GM12892 (cell line): ENCODE results near the gene SELPLG.
"Not testable (repeated sequence)": the region's sequence is repeated elsewhere in the genome, so short reads cannot be mapped to it uniquely, and the experiment has no call there.

Experiments
- POLR2A ChIP-seq: IDR thresholded peaks from 2 replicates; pipeline ENCODE4 v1.6.1; 2011; ENCODE audit warnings: low read depth, low read length, control low read depth
- POLR2AphosphoS5 ChIP-seq: IDR thresholded peaks from 2 replicates; pipeline ENCODE4 v1.6.1; 2011; ENCODE audit warnings: low read depth, low read length, control low read depth
- TAF1 ChIP-seq: IDR thresholded peaks from 2 replicates; pipeline ENCODE4 v1.6.1; 2011; ENCODE audit warnings: low read depth, mild to moderate bottlenecking, control low read depth, low read length, borderline replicate concordance

GRCh38 chr12:108658115-108658514 lies 24.4 kb upstream of the SELPLG start:
- not testable (repeated sequence) for TF ChIP-seq POLR2A, POLR2AphosphoS5, TAF1
